SK-N-DZ (cell line): ENCODE results near the gene TEX48. TPM values are rescaled to one million over a fixed set of nuclear protein-coding genes. Genes with fewer than 3 reads are reported as not detected.

Experiments used
- DNase-seq: peaks from one replicate; pipeline ENCODE4 v3.0.0-alpha.2; 2015; ENCODE audit warnings: low spot score
- polyA plus RNA-seq, 2 experiments: library from polyadenylated mRNA; depleted of rRNA; stranded (reverse); fragments of >200 nt; gene quantifications; 2 replicates each; pipeline ENCODE4 v1.2.3, GENCODE V29; 2014

Gene TEX48
- polyA plus RNA-seq (2014; cell fraction: cytosol; rRNA removed): not detected in 2 replicates
- not detected in 2 replicates for polyA plus RNA-seq (2014; cell fraction: nucleus; rRNA removed)

- peak; percentile 46 for DNase-seq
Observed at GRCh38 chr9:114681594-114682332, at the start of gene TEX48. Gene TEX48, minus strand, starts transcription at chr9:114682192. Its CDS starts 10,469 bp downstream, at chr9:114671723.

GRCh38 chr9:114731701-114732100, 49.7 kb upstream of the TEX48 start:
- DNase-seq: no peak

- DNase-seq: no peak
Observed at GRCh38 chr9:114729706-114730105, 47.7 kb upstream of the TEX48 start.

- no peak for DNase-seq
Observed at GRCh38 chr9:114725930-114726329, 43.9 kb upstream of the TEX48 start.

- no peak for DNase-seq
Observed at GRCh38 chr9:114724744-114725143, 42.8 kb upstream of the TEX48 start.

GRCh38 chr9:114723931-114724330, 41.9 kb upstream of the TEX48 start:
- DNase-seq: no peak

- DNase-seq: no peak
Observed at GRCh38 chr9:114722937-114723620, 41.1 kb upstream of the TEX48 start.

GRCh38 chr9:114722081-114722621, 40.2 kb upstream of the TEX48 start:
- DNase-seq: no peak

GRCh38 chr9:114721491-114722079, 39.6 kb upstream of the TEX48 start:
- no peak for DNase-seq

GRCh38 chr9:114720086-114720676, 38.2 kb upstream of the TEX48 start:
- no peak for DNase-seq

- no peak for DNase-seq
Observed at GRCh38 chr9:114719290-114719689, 37.3 kb upstream of the TEX48 start.

GRCh38 chr9:114718801-114719221, 36.8 kb upstream of the TEX48 start:
- no peak for DNase-seq

GRCh38 chr9:114717908-114718486, 36.0 kb upstream of the TEX48 start:
- no peak for DNase-seq

GRCh38 chr9:114709636-114710035, 27.6 kb upstream of the TEX48 start:
- DNase-seq: no peak

GRCh38 chr9:114706711-114707110, 24.7 kb upstream of the TEX48 start:
- no peak for DNase-seq

GRCh38 chr9:114701988-114702387, 20.0 kb upstream of the TEX48 start:
- DNase-seq: no peak

- no peak for DNase-seq
Observed at GRCh38 chr9:114697951-114698351, 16.0 kb upstream of the TEX48 start.

GRCh38 chr9:114696814-114697544, 15.0 kb upstream of the TEX48 start:
- no peak for DNase-seq

GRCh38 chr9:114695948-114696347, 14.0 kb upstream of the TEX48 start:
- no peak for DNase-seq

GRCh38 chr9:114694719-114695269, 12.8 kb upstream of the TEX48 start:
- DNase-seq: no peak
